ENCODE measurements around the gene KSR1. TPM values are rescaled to one million over a fixed set of nuclear protein-coding genes. Genes with fewer than 3 reads are reported as not detected.
"Not testable (repeated sequence)": the region's sequence is repeated elsewhere in the genome, so short reads cannot be mapped to it uniquely, and the experiment has no call there.

The KSR1 gene
- total and polyA plus RNA-seq, 9 of the 15 experiments (the other 6 are each of a cell fraction or from before 2014, with no cell fraction given): 1.4 to 51.7 (median 18.4) TPM

DNA sequence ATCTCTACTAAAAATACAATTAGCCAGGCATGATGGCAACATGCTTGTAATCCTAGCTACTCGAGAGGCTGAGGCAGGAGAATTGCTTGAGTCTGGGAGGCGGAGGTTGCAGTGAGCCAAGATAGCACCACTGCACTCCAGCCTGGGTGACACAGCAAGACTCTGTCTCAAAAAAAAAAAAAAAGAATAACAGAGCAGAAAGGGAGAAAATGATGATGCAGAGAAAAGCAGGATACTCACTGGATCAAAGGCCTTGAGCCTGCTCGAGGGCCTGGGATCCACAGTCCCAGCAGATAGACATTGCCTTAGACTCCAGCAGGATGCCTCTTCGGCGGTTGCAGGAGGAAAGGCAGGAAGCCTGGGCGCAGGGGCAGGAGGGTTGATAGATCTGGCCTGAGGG is 7.7 kb upstream of the KSR1 start:
- H3K4me2 ChIP-seq (ENCODE audit: insufficient read depth, low read length): peak overlapping the region; percentile 37
- CTCF ChIA-PET (ENCODE audit: low intra/inter-chr PET ratio); BruUV-seq (replicated peaks); H3K27me3 ChIP-seq (ENCODE audit: control insufficient read depth in 2 of 2, insufficient read depth in 2 of 2, low read length in 2 of 2); in situ Hi-C loops (cut with MboI); H3K27ac ChIP-seq (ENCODE audit: extremely low read depth, low read depth, low read length); intact Hi-C loops (cut with micrococcal nuclease); H4K20me1 ChIP-seq (replicated peaks; ENCODE audit: control insufficient read depth, insufficient read depth, low read length); H3K9me1 ChIP-seq (ENCODE audit: control insufficient read depth, insufficient read depth, low read length); FAIRE-seq; DNase-seq (ENCODE audit: extremely low read depth in 1 of 4, low spot score in 3 of 4); H3K9me3 ChIP-seq (replicated peaks; ENCODE audit: control insufficient read depth, insufficient read depth, low read depth, low read length); H3K4me3 ChIP-seq; POLR2A ChIA-PET; H3K36me3 ChIP-seq (ENCODE audit: control insufficient read depth, insufficient read depth, low read length); H3K79me2 ChIP-seq (ENCODE audit: control insufficient read depth, insufficient read depth, low read length): not testable (repeated sequence)
- H2AFZ ChIP-seq (ENCODE audit: low read depth, low read length): peak overlapping the region; percentile 75
- ATAC-seq: peak; percentile 53
- H3K9ac ChIP-seq (ENCODE audit: insufficient read depth in 1 of 2, low read depth in 2 of 2, low read length in 2 of 2): peak overlapping the region; percentile 9 to 84; a peak in 2 of 4 replicates
- H3K4me1 ChIP-seq (replicated peaks in 1 of 2; ENCODE audit: control insufficient read depth in 2 of 2, insufficient read depth in 2 of 2, low read length in 2 of 2): peaks cover 36 to 46% of the 10 kb centered on the region in 2 experiments; a peak in 4 of 5 replicates
- WGBS (ENCODE audit: insufficient coverage, low coverage, missing lambda C conversion rate): 43% methylated on average over 5 of the region's 6 CpGs
- TF ChIP-seq MAFF (IDR thresholded peaks at IDR 0.05; ENCODE audit: low read length): peak; percentile 21; the same call in 1 of the 2 replicates
- TF ChIP-seq MAFG (tag; conservative IDR thresholded peaks at IDR 0.05): peak; percentile 94
- peak; percentile 77 for TF ChIP-seq DPF2 (IDR thresholded peaks at IDR 0.05)
- TF ChIP-seq ZNF316 (IDR thresholded peaks at IDR 0.05): peak; percentile 99
- peak; percentile 66 for TF ChIP-seq NFE2 (IDR thresholded peaks at IDR 0.05; ENCODE audit: low read depth)
- peak; percentile 47; the same call in 1 of the 2 replicates for TF ChIP-seq MAFK (IDR thresholded peaks at IDR 0.05; ENCODE audit: low read length)
- 0 out of 4 replicates have a peak, but pooled peaks of 1 of the 2 experiments have one; percentile 14 for TF ChIP-seq TRIM24 (IDR thresholded peaks at IDR 0.05)
- 0 out of 2 replicates have a peak, but pooled peaks have one; percentile 20 for TF ChIP-seq CBFA2T3 (IDR thresholded peaks at IDR 0.05)
- TF ChIP-seq C11orf30 (IDR thresholded peaks at IDR 0.05; ENCODE audit: low read depth): peak; percentile 97
- TF ChIP-seq ARID2 (IDR thresholded peaks at IDR 0.05): 0 out of 2 replicates have a peak, but pooled peaks have one; percentile 8
- 0 out of 2 replicates have a peak, but pooled peaks have one; percentile 27 for TF ChIP-seq BCOR (IDR thresholded peaks at IDR 0.05)
- 0 out of 2 replicates have a peak, but pooled peaks have one; percentile 26 for TF ChIP-seq MTA1 (IDR thresholded peaks at IDR 0.05; ENCODE audit: borderline replicate concordance)
- TF ChIP-seq GATAD2A (IDR thresholded peaks at IDR 0.05): 0 out of 2 replicates have a peak, but pooled peaks have one; percentile 71
- TF ChIP-seq ZNF384 (IDR thresholded peaks at IDR 0.05; ENCODE audit: low read depth, low read length): peak; percentile 86
- peak in 1 of 2 experiments; percentile 42; a peak in 1 of 4 replicates for TF ChIP-seq KDM1A (IDR thresholded peaks at IDR 0.05)
- TF ChIP-seq HDAC1 (IDR thresholded peaks at IDR 0.05): peak in 1 of 2 experiments; percentile 43; a peak in 1 of 4 replicates
- peak; percentile 63; the same call in 1 of the 2 replicates for TF ChIP-seq SMARCE1 (IDR thresholded peaks at IDR 0.05)
- peak; percentile 72 for TF ChIP-seq SMARCA4 (IDR thresholded peaks at IDR 0.05)
- 0 out of 2 replicates have a peak, but pooled peaks have one; percentile 16 for TF ChIP-seq ATF7 (IDR thresholded peaks at IDR 0.05)
- TF ChIP-seq, protein P1, sequence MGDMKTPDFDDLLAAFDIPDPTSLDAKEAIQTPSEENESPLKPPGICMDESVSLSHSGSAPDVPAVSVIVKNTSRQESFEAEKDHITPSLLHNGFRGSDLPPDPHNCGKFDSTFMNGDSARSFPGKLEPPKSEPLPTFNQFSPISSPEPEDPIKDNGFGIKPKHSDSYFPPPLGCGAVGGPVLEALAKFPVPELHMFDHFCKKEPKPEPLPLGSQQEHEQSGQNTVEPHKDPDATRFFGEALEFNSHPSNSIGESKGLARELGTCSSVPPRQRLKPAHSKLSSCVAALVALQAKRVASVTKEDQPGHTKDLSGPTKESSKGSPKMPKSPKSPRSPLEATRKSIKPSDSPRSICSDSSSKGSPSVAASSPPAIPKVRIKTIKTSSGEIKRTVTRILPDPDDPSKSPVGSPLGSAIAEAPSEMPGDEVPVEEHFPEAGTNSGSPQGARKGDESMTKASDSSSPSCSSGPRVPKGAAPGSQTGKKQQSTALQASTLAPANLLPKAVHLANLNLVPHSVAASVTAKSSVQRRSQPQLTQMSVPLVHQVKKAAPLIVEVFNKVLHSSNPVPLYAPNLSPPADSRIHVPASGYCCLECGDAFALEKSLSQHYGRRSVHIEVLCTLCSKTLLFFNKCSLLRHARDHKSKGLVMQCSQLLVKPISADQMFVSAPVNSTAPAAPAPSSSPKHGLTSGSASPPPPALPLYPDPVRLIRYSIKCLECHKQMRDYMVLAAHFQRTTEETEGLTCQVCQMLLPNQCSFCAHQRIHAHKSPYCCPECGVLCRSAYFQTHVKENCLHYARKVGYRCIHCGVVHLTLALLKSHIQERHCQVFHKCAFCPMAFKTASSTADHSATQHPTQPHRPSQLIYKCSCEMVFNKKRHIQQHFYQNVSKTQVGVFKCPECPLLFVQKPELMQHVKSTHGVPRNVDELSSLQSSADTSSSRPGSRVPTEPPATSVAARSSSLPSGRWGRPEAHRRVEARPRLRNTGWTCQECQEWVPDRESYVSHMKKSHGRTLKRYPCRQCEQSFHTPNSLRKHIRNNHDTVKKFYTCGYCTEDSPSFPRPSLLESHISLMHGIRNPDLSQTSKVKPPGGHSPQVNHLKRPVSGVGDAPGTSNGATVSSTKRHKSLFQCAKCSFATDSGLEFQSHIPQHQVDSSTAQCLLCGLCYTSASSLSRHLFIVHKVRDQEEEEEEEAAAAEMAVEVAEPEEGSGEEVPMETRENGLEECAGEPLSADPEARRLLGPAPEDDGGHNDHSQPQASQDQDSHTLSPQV (IDR thresholded peaks at IDR 0.05): peak; percentile 41; the same call in 1 of the 2 replicates
- TF ChIP-seq, protein P2, sequence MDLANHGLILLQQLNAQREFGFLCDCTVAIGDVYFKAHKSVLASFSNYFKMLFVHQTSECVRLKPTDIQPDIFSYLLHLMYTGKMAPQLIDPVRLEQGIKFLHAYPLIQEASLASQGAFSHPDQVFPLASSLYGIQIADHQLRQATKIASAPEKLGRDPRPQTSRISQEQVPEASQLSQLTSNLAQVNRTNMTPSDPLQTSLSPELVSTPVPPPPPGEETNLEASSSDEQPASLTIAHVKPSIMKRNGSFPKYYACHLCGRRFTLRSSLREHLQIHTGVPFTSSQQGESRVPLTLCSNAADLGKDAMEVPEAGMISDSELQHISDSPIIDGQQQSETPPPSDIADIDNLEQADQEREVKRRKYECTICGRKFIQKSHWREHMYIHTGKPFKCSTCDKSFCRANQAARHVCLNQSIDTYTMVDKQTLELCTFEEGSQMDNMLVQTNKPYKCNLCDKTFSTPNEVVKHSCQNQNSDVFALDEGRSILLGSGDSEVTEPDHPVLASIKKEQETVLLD (IDR thresholded peaks at IDR 0.05): 0 out of 2 replicates have a peak, but pooled peaks have one; percentile 24
- TF ChIP-seq SMARCA5 (IDR thresholded peaks at IDR 0.05): 0 out of 2 replicates have a peak, but pooled peaks have one; percentile 23
- peak; percentile 57; the same call in 1 of the 2 replicates for TF ChIP-seq ARID1B (IDR thresholded peaks at IDR 0.05)
